ENCODE results near the gene CST6. TPM values are rescaled to one million over a fixed set of nuclear protein-coding genes. Genes with fewer than 3 reads are reported as not detected.

The CST6 gene
- total and polyA plus RNA-seq, 2 of the 13 experiments (the other 11 are each of a cell fraction or from before 2014, with no cell fraction given) = not detected

- TF ChIP-seq PLRG1 (conservative IDR thresholded peaks at IDR 0.05) (no peak), ZFP1 (CRISPR knock-in tag; IDR thresholded peaks at IDR 0.05) (no peak), MIER3 (CRISPR knock-in tag; IDR thresholded peaks at IDR 0.05; ENCODE audit: borderline replicate concordance) (peak; percentile 67; the same call in 1 of the 2 replicates), AKNA (CRISPR knock-in tag; IDR thresholded peaks at IDR 0.05; ENCODE audit: borderline replicate concordance) (no peak), NFKBIZ (CRISPR knock-in tag; IDR thresholded peaks at IDR 0.05) (no peak), PRDM4 (CRISPR knock-in tag; IDR thresholded peaks at IDR 0.05; ENCODE audit: borderline replicate concordance) (peak; percentile 77; the same call in 1 of the 2 replicates), IKZF1 (IDR thresholded peaks at IDR 0.05) (no peak), WIZ (CRISPR knock-in tag; IDR thresholded peaks at IDR 0.05) (no peak; the same call in 1 of the 2 replicates), SIX4 (CRISPR knock-in tag; IDR thresholded peaks at IDR 0.05) (peak; percentile 51; the same call in 1 of the 2 replicates), ZFP90 (CRISPR knock-in tag; IDR thresholded peaks at IDR 0.05; ENCODE audit: borderline replicate concordance) (no peak), ATF1 (CRISPR knock-in tag; IDR thresholded peaks at IDR 0.05) (peak; percentile 78), KDM5B (CRISPR knock-in tag; IDR thresholded peaks at IDR 0.05; ENCODE audit: borderline replicate concordance) (peak; percentile 65; the same call in 1 of the 2 replicates), ZNF749 (CRISPR knock-in tag; IDR thresholded peaks at IDR 0.05; ENCODE audit: borderline replicate concordance) (peak; percentile 81; the same call in 1 of the 2 replicates), ZNF737 (CRISPR knock-in tag; IDR thresholded peaks at IDR 0.05; ENCODE audit: borderline replicate concordance) (peak; percentile 82; the same call in 1 of the 2 replicates), HNF1A (IDR thresholded peaks at IDR 0.05; ENCODE audit: low read depth) (peak; percentile 57; the same call in 1 of the 2 replicates), HNF1A (CRISPR knock-in tag; IDR thresholded peaks at IDR 0.05; ENCODE audit: borderline replicate concordance) (peak; percentile 77; the same call in 1 of the 2 replicates)
- TF ChIP-seq, protein P1, sequence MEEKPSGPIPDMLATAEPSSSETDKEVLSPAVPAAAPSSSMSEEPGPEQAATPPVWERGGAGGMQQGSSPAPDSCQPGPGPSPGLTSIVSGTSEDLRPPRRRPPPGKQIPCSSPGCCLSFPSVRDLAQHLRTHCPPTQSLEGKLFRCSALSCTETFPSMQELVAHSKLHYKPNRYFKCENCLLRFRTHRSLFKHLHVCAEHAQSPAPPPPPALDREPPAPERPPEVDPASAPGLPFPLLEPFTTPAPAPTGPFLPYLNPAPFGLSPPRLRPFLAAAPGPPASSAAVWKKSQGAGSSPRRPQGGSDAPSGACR (CRISPR knock-in tag; IDR thresholded peaks at IDR 0.05) = peak; percentile 85; the same call in 1 of the 2 replicates
These were observed 9.7 kb upstream of the CST6 start, which contains the start of the genes BANF1 and EIF1AD (continued) for GRCh38 chr11:66001942-66002647.

All from HepG2 (cell line).